ENCODE data around the gene CAPN12.

DNA sequence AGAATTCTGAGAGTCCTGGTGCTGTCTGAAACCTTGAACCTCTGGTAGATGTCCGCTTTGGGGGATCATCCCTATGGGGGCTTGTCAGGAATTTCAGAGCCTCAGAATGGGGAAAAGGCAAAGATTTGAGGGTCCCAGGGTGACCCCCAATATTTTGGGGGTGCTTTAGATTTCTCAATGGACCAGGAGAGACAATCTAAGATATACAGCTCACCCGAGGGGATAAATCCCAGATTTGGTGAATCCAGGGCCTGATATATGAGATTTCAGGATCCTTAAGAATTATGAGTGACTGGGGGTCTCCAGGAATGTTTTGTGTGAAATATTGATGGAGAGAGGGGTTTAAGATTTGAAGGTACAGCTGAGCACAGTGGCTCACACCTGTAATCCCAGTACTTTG lies 3.3 kb downstream of the CAPN12 start:
- no peak for TF ChIP-seq POLR2AphosphoS5 (IDR thresholded peaks at IDR 0.05; ENCODE audit: low read depth, low read length)
- TF ChIP-seq POLR2A (IDR thresholded peaks at IDR 0.05; ENCODE audit: low read depth, low read length) = no peak
